ENCODE data around the gene CYP2R1.

GRCh38 chr11:14914536-14914935, 22.5 kb upstream of the CYP2R1 start:
- TF ChIP-seq CTCF (IDR thresholded peaks at IDR 0.05) (no peak), POLR2A (IDR thresholded peaks at IDR 0.05) (no peak)
